Hematopoietic multipotent progenitor cell treated with erythropoietin and hydrocortisone succinate and interleukin-3 and kit ligand, for 6 days (in vitro differentiated cells): ENCODE measurements around the gene SLC6A18.

Experiments
- DNase-seq: peaks from one replicate; pipeline ENCODE4 v3.0.0-alpha.2; 2015

The SLC6A18 gene

GRCh38 chr5:1203968-1204692, 21.1 kb upstream of the SLC6A18 start:
- DNase-seq: no peak

DNA sequence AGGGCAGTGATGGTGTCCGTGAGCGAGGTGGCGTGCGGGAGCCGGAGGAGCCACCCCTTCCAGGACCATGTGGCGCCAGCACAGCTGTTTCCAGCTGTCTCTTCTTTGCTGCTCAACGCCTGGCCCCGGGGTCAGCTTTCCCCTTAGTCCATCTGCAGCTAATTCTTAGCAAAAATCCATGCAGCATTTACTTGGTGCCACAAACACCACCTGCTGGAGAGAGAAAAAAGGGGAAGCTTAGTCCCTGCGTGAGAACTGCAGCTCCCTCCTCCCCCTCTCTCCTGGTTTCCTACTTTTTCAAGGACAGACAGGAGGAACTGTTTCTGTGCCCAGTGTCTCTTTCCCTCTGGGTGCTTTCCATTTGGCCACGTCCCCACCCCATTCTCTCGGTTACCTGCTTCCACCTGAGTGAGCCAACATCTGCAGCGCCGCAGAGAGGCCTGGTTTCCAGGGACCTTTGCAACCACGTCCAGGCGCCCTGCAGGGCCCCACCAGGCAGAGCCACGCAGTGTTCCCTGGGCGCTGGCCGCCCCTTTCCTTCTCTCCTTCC, 20.4 kb upstream of the SLC6A18 start:
- peak; percentile 47 for DNase-seq

DNA sequence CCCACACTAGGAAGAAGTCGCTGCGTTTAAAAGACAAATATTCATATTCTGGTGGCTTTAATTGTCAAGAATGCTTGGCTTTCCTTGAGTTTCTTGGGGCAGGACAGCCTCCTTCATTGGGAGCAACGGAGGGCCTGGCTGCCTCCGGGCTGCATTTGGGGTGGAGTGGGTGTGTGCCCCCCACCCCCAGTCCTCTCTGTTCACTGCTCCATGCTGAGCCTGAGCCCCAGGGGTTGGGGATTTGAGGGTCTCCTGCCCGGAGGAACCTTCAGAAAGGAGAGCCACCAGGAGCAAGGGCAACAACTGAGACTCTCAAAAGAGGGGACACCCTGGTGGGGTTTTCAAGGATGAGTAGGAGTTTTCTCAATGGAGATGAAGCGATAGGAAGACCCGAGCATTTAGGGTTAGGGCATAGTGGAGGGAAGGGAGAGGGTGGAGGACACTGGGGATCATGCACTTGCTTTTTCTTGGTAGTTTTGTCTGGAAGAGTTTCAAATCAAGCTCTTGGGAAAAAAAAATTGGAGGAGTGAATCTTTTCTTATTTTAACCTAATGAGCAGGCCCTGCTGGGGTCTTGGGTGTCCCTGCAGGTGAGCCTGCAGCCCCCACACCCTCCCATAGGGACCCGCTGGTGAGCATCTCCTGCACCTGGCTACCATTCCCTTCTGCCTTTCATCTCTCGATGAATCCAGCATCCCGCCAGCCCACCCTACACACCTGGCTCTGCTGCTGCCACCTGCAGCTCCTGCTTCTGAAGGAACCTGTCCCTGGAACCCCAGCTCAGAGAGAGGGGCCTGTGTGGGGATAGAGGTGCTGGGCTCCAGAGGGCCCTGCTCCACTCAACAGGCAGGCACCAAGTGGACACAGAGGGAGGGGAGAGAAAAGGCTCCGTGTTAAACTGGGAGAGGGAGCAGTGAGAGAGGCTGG, 19.7 kb upstream of the SLC6A18 start:
- no peak for DNase-seq

GRCh38 chr5:1206521-1207412, 18.4 kb upstream of the SLC6A18 start:
- DNase-seq: no peak

GRCh38 chr5:1207555-1207954, 17.6 kb upstream of the SLC6A18 start:
- no peak for DNase-seq

DNA sequence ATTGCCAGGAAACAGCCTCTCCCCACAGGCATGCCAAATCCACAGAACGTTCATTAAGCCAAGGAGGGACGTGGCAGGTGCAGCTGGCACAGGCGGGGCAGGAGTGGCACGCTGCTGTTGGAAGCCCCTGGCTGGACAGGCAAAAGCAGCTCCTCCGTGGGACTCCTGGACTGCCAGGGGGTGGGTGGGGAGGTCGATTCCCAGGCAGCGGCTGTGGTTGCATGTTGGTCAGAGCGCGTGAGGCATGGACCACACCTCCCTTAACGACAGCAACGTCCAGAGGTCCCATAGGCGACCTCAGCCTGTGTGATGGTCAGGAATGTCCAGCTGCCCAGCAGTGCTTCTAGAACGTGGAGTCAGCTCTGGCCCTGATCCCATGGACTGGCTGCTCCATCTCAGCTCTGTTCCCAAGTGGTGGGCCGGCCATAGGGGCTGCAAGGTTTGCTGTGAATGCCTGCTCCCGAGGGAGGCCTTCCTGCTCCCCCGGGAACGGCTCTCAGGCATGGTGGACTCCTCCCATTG, 16.9 kb upstream of the SLC6A18 start:
- DNase-seq: no peak

GRCh38 chr5:1208743-1209488, 16.3 kb upstream of the SLC6A18 start:
- DNase-seq: no peak

DNA sequence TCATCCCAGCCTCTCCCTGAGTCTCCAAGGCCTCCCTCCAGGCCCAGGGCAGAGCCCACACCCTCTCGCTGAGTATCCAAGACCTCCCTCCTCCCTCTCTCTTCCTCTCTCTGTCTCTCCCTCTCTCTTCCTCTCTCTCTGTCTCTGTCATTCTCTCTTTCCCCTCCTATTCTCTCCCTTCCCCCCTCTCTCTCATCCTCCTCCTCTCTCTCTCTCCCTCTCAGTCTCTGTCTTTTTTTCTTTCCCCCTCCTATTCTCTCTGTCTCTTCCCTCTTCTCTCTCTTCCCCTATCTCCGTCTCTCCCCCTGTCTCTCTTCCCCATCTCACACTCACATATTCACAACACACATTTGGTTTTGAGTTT, 15.7 kb upstream of the SLC6A18 start:
- DNase-seq: no peak

- no peak for DNase-seq
Observed at GRCh38 chr5:1209896-1210776, 15.0 kb upstream of the SLC6A18 start.

GRCh38 chr5:1210832-1211251, 14.3 kb upstream of the SLC6A18 start:
- DNase-seq: no peak

- no peak for DNase-seq
Observed at GRCh38 chr5:1211701-1212100, 13.5 kb upstream of the SLC6A18 start.

DNA sequence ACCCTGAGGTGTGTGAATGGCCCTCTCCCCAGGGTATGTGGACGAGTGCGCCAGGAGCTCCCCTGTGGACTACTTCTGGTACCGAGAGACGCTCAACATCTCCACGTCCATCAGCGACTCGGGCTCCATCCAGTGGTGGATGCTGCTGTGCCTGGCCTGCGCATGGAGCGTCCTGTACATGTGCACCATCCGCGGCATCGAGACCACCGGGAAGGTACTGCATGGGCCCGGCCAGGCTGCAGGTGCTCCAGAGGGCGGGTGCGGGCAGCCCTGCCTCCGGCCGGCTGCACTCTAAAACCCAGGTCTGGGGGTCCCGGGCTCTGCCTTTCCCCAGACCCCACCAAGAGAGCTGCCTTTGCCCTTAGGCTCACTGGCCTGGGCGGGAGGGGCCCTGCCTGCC, 12.9 kb upstream of the SLC6A18 start:
- DNase-seq: no peak

DNA sequence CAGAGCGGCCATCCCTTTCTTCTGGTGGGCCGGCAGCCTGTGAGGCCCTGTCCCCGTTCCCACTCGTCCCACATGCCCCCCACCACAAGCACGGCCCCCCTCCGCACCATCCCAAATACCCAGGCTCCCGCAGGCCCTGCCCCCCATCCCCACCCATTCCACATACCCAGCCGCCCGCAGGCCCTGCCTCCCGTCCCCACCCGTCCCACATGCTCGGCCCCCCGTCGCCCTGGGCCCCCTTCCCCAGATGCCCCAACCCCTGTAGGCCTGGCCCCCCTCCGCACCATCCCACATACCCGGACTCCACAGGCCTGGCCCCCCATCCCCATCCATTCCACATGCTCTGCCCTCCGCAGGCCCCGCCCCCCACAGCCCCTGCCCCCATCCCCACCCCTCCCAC, 12.3 kb upstream of the SLC6A18 start:
- no peak for DNase-seq

DNA sequence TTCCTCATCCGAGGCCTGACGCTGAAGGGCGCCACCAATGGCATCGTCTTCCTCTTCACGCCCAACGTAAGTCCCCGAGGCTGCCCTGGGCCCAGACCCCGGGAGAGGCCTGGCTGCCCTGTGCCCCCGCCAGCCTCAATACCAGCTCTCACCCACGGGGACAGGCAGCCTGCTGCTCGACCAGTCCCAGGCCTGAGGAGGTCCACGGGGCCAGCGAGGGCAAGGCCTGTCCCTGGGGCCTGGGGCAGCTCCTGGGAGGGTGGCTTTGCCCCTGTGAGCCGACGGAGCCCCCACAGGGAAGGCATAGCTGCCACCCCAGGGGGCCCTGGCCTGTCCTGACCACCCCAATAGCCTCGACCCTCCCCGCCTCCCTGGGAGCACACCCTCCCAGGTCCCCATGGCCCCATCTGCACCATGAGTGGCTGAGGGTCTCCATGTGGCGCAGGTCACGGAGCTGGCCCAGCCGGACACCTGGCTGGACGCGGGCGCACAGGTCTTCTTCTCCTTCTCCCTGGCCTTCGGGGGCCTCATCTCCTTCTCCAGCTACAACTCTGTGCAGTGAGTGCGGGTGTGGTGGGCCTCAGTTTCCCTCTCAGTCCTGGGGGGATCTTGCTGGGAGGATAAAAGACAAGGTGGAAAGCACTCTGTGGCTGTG, 11.5 kb upstream of the SLC6A18 start:
- no peak for DNase-seq

DNA sequence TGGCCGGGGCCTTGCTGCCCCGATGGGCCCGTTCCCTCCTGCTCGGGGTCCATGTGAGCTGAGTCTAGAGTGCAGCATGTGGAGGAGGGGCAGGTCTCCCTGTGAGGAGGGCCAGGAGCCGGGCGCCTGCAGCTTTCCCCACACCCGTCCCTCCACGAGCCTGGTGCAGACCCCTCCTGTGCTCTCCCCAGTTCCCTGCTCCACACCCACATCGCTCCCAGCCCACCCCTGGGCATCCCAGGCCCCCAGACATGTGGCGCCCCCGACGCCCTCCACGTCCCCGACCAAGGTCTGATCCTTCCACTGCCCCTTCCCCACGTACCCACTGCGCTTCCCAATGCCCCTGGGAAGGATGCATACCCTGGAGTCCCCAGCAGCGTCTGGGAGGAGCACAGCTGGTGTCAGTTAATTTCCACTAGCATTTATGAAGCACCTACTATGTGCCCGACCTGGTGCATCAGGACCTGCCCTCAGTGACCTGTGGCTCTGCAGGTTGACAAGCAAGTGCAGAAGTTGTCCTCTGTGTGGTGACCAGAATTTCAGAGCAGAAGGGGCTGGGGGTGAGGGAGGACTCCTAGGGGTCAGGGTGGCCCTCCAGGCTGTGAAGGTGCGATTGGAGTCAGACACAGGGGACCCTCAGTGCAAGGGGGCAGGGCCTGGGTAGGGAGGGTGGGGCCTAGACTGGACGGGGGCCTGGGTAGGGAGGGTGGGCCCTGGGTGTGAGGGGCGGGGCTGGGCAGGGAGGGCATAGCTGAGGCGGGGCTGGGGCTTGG, 10.8 kb upstream of the SLC6A18 start:
- DNase-seq: no peak

DNA sequence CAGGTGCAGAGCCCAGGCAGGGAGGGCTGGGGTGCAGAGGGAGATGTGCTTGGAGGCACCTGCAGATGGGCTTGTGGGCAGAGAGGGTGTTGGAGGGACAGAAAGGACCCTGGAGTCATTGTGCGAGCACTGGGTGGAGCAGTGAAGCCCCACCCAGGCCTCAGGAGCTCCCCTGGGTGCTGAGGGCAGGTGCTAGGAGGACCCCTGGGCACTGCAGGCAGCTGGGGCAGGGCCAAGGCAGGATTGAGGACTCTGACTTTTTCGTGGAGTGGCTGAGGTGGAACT, 10.3 kb upstream of the SLC6A18 start:
- DNase-seq: no peak

DNA sequence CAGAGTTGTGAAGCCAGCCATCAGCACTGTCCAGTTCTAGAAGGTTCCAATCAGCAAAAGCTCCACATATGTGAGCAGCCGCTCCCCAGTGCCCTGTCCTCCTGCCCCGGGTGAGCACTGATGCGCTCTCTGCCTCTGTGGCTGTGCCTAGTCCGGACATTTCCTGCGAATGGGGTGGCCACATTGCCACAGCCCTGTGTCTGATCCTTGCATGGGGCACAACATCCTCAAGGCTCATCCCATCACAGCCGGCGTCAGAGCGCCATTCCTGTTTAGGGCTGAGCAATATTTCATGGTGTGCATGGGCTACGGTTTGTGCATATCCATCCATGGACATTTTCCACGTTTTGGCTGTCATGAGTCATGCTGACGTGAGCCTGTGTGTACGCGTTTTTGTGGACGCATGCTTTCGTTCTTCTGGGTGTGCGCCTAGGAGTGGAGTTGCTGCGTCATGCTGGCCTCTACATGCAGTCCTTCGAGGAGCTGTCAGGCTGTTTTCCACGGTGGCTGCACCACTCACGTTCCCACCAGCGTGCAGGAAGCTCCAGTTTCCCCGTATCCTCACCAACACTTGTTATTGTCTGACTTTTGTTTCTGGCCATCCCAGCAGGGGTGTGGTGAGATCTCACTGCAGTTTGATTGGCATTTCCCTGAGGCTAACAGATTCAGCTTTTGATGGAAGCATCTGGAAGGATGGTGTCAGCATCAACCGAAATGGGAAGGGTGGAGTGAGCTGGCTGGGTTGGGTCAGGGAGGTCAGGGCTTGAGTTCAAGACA, 9.7 kb upstream of the SLC6A18 start:
- no peak for DNase-seq

- DNase-seq: no peak
Observed at GRCh38 chr5:1216211-1216917, 8.8 kb upstream of the SLC6A18 start.
